ENCODE results near the gene KIF3A.

Gene KIF3A

DNA sequence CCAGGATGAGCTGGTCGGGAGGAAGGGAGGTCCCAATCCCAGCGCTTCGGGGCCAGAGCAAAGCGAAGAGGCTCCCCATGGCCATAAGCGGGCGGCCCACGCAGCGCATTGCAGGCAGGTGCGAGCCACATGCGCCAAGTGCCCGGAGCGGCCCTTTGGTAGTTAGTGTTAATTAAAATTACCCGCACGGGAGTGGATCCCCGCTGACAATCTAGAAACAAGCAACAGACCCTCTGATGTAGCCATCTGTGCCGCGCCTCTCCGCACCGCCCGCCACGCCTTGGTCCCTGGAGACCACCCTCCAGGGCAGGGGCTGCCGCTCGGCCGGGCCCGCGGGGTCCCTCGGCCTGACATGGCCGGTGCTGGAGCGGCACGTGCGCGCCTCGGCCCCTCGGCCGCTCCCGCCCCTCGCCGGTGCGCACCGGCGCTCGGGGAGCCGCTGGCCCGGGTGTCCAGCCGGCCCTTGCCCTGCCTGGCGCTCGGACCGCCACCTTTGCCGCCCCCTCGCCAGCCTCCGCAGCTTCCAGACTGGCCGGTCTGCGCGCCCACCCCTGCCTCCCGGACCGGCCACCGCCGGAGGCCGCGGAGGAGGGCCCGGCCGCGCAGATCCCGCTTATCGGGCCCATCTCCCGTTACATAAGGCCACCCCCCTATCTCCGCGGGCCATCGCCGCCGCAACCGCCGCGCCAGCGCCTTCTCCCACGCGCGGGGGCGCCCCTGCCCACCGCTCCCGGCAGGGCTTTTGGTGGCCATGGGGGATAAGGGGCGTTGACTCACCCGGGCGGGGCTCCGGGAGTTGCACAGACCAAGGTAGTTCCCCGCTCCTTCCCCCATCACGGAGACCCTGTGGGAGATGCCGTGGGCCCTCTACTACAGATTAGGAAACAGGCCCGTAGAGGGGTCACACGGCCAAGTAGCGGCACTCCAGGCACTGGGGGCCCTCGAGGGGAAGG, 81.2 kb downstream of the KIF3A start:
- H3K27ac ChIP-seq, result no peak overlapping the region
- TF ChIP-seq, protein P1, sequence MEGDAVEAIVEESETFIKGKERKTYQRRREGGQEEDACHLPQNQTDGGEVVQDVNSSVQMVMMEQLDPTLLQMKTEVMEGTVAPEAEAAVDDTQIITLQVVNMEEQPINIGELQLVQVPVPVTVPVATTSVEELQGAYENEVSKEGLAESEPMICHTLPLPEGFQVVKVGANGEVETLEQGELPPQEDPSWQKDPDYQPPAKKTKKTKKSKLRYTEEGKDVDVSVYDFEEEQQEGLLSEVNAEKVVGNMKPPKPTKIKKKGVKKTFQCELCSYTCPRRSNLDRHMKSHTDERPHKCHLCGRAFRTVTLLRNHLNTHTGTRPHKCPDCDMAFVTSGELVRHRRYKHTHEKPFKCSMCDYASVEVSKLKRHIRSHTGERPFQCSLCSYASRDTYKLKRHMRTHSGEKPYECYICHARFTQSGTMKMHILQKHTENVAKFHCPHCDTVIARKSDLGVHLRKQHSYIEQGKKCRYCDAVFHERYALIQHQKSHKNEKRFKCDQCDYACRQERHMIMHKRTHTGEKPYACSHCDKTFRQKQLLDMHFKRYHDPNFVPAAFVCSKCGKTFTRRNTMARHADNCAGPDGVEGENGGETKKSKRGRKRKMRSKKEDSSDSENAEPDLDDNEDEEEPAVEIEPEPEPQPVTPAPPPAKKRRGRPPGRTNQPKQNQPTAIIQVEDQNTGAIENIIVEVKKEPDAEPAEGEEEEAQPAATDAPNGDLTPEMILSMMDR (conservative IDR thresholded peaks at IDR 0.05), result no peak; the same call in 1 of the 2 replicates

DNA sequence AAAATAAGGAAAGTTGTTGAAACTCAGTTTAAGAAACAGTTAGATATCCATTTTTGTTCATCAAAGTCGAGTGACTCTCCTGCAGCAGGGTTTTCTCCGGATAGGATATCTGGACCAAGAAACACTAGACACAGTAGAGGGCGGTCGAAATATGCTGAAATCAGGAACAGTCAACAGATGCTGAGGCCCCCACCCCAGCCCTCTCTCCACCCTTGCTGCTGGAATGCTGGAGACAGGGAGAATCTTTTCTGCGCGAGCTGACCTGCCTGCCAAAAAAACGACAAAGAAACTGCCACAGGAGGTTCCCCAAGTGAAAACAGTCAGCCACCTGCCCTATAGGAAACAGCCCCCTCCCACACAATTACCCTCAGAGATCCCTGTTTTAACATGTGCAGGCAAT, 83.6 kb downstream of the KIF3A start:
- TF ChIP-seq, protein P1 (conservative IDR thresholded peaks at IDR 0.05), result no peak

DNA sequence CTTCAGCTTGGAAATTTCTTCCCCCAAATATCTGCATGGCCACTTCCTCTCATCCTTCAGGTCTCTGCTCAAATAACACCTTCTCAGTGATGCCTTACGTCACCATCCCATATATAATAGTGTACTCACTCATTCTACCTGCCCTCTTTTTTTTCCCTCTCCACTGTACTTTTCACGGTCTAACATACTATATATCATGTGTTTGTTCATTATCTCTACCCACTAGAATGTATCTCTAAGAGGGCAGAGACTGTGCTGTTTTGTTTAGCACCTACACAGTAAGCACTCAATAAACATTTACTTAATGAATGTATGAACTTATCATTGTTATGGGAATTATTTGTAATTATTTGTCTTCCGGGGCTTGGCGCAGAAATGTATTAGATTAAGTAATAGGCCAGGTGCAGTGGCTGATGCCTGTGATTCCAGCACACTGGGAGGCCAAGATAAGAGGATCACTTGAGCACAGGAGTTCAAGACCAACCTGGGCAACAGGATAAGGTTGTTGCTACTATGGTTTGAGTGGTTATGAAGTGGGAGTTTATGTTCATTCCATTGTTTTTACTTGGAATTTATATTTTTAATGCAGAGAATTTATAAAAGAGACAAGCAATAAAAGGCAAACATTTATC, 85.4 kb downstream of the KIF3A start:
- TF ChIP-seq, protein P1 (conservative IDR thresholded peaks at IDR 0.05), result no peak

More for the DNA sequence above, 83.6 kb downstream of the KIF3A start:
- H3K27ac ChIP-seq, result no peak overlapping the region

DNA sequence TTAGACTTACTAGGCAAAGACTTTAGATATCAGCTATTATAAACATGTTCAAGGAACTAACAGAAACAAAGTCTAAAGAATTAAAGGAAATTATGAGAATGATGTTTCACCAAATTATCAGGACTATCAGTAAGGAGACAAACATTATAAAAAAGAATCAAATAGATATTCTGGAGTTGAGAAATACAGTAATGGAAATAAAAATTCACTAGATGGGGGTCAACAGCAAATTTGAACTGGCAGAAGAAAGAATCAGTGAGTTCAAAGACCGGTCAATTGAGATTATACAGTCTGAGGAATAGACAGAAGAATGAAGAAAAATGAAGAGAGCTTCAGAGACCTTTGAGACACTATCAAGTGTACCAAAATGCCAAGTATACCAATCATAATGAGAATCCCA, 89.0 kb downstream of the KIF3A start:
- TF ChIP-seq, protein P1 (conservative IDR thresholded peaks at IDR 0.05), result no peak

More for the DNA sequence above, 85.4 kb downstream of the KIF3A start:
- H3K27ac ChIP-seq, result no peak overlapping the region

DNA sequence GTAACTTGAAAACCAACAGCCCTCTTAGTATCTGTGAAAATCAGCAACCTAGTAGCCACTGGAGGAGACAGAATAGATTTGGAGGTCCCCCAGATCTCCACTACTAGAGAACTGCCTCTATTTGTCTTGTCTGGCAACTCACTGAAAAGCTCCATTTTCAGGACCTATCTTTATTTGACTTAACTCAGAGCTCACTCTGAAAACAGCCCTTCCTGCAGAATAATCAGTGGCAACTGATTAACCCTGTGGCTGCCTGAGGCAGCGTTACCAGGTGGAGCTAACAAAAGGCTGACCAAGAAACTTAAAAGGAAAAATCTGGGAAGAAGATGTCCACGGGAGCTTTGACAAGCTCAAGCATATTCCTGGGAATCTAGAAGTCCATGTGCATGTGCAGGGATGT, 89.9 kb downstream of the KIF3A start:
- H3K27ac ChIP-seq, result no peak overlapping the region
- TF ChIP-seq, protein P1 (conservative IDR thresholded peaks at IDR 0.05), result no peak

More for the DNA sequence above, 89.0 kb downstream of the KIF3A start:
- no peak overlapping the region for H3K27ac ChIP-seq

DNA sequence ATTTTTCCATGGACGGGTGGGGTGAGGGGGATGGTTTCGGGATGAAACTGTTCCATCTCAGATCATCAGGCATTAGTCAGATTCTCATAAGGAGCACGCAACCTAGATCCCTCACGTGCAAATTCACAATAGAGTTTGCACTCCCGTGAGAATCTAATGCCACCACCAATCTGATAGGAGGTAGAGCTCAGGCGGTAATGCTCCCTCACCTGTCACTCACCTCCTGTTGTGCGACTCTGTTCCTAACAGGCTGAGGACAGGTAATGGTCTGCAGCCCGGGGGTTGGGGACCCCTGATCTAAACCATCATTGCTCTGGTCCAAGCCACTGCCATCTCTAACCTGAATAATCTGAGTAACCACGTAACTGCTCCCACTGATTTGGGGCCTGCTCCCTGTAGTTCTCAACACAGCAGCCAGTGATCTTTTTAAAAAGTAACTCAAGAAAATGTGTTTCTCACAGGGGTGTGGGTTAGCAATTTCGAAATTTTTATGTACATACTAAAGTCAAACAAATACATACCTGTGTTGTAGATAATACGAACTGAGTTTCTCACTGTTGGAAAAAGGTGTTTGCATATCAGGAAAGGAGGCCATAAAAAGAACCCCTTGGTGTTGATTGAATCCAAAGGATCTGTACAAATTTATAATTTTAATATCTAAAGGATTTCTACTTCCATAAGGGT, 90.6 kb downstream of the KIF3A start:
- H3K27ac ChIP-seq, result no peak overlapping the region
- TF ChIP-seq, protein P1 (conservative IDR thresholded peaks at IDR 0.05), result no peak

DNA sequence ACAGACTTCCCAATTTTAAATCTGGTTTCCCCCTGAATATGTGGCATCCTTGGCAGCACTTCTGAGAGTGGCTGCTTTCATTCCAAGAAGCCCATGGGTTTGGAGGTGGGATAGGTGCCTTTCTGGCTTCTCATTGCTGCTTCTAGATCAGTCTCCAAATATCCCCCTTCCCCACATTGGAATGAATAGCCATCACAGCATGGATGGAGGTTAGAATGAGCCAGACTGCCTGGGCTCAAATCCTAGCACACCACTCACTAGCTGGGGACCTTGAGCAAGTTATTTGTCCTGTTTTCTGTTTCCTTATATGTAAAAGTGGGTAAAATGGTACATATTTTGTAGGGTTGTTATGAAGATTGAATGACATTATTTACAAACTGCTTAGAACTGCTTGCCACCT, 93.2 kb downstream of the KIF3A start:
- TF ChIP-seq, protein P1 (conservative IDR thresholded peaks at IDR 0.05), result no peak
- no peak overlapping the region for H3K27ac ChIP-seq

Measured in VCaP (cell line).